A549 (cell line): ENCODE results near the gene TERB1. TPM values are rescaled to one million over a fixed set of nuclear protein-coding genes. Genes with fewer than 3 reads are reported as not detected.

Source experiments
- ATAC-seq, 2 experiments: fragments of 200-7000 bp in 1 of 2; fragments of >200 bp in 1 of 2; cut with Nextera tagmentation in 1 of 2; cut with Tn5 transposase in 1 of 2; 3 replicates each; pipeline versions ENCODE4 v1.8.0 to v1.9.1; 2018 to 2020; ENCODE audit warnings: mild to moderate bottlenecking in 1 of 2, moderate library complexity in 1 of 2
- CTCF ChIA-PET: fragments of 300-600 bp; sonication (Branson Sonifier 250); formaldehyde crosslinking; extraction: SDS; loops from one replicate; lab custom pipeline; 2021; ENCODE audit warnings: antibody characterized with exemption, inconsistent platforms; lab: Yijun Ruan, JAX
- POLR2A ChIA-PET: fragments of 350-600 bp; formaldehyde crosslinking; extraction: SDS; loops from one replicate; lab custom pipeline; 2021; ENCODE audit warnings: antibody characterized with exemption, inconsistent platforms; lab: Yijun Ruan, JAX
- DNase-seq, 2 experiments: peaks; one replicate each; pipeline versions ENCODE4 v3.0.0 to v3.0.0-alpha.2; 2011 to 2016; ENCODE audit warnings: low read depth in 1 of 2, low spot score in 1 of 2
- FAIRE-seq: peaks from 2 replicates; lab custom pipeline; 2011; peaks lifted over from hg19 to GRCh38; lab: Jason Lieb, UNC
- H3K27ac ChIP-seq, 2 experiments: fragments of >200 bp; sonication (Bioruptor Twin); formaldehyde crosslinking; 3 replicates each; pipeline ENCODE4 v1.5.1; 2016 to 2017
- H3K4me1 ChIP-seq: fragments of >200 bp; sonication (Bioruptor Twin); formaldehyde crosslinking; 3 replicates; pipeline ENCODE4 v1.6.1; 2016
- H3K4me2 ChIP-seq: fragments of >200 bp; sonication (Bioruptor Twin); formaldehyde crosslinking; 3 replicates; pipeline ENCODE4 v1.6.1; 2016
- H3K4me3 ChIP-seq: fragments of >200 bp; sonication (Bioruptor Twin); formaldehyde crosslinking; 3 replicates; pipeline ENCODE4 v1.5.1; 2016
- H3K9me3 ChIP-seq: fragments of >200 bp; sonication (Bioruptor Twin); formaldehyde crosslinking; 3 replicates; pipeline ENCODE4 v1.6.1; 2016
- ATOH8 ChIP-seq: fragments of 250-450 bp; sonication (Bioruptor Pico); IDR thresholded peaks from 2 replicates; pipeline ENCODE4 v1.5.0; 2020; ENCODE audit warnings: low read depth, mild to moderate bottlenecking, moderate library complexity
- BCL3 ChIP-seq: fragments of >200 bp; sonication (Bioruptor Twin); formaldehyde crosslinking; IDR thresholded peaks from 3 replicates; pipeline ENCODE4 v1.6.1; 2016
- CBX8 ChIP-seq: fragments of 200-600 bp; sonication (generic); IDR thresholded peaks from 2 replicates; pipeline ENCODE4 v1.6.1; 2016
- CHD2 ChIP-seq: fragments of 150-350 bp; IDR thresholded peaks from 2 replicates; pipeline ENCODE4 v1.6.1; 2014; ENCODE audit warnings: low read length; ENCODE audit not compliant: partially characterized antibody
- CTCF ChIP-seq: fragments of >200 bp; sonication (Bioruptor Twin); formaldehyde crosslinking; IDR thresholded peaks from 3 replicates; pipeline ENCODE4 v1.5.1; 2016
- GATA3 ChIP-seq: IDR thresholded peaks from 2 replicates; pipeline ENCODE4 v1.6.1; 2012; ENCODE audit warnings: borderline replicate concordance
- HES2 ChIP-seq: fragments of >200 bp; sonication (Bioruptor Twin); formaldehyde crosslinking; IDR thresholded peaks from 2 replicates; pipeline ENCODE4 v1.6.1; 2016
- HEYL ChIP-seq: fragments of 250-450 bp; sonication (Bioruptor Pico); IDR thresholded peaks from 2 replicates; pipeline ENCODE4 v1.8.0; 2021; ENCODE audit warnings: mild to moderate bottlenecking, moderate library complexity
- JUN ChIP-seq, 2 experiments: fragments of >200 bp; sonication (Bioruptor Twin); formaldehyde crosslinking; IDR thresholded peaks; 2 replicates in 1 of 2; 3 replicates in 1 of 2; pipeline ENCODE4 v1.6.1; 2016 to 2017
- MAFK ChIP-seq: fragments of 450-650 bp; IDR thresholded peaks from 2 replicates; pipeline ENCODE4 v1.6.1; 2014; ENCODE audit not compliant: partially characterized antibody
- MAZ ChIP-seq: fragments of 150-350 bp; IDR thresholded peaks from 2 replicates; pipeline ENCODE4 v1.6.1; 2014; ENCODE audit warnings: antibody characterized with exemption, low read depth, low read length, borderline replicate concordance
- NPAS2 ChIP-seq: fragments of 250-450 bp; sonication (Bioruptor Pico); IDR thresholded peaks from 2 replicates; pipeline ENCODE4 v1.8.0; 2022; ENCODE audit warnings: mild to moderate bottlenecking, moderate library complexity, borderline replicate concordance
- NR3C1 ChIP-seq: fragments of >200 bp; sonication (Bioruptor Twin); formaldehyde crosslinking; IDR thresholded peaks from 3 replicates; pipeline ENCODE4 v1.6.1; 2017
- PHF8 ChIP-seq: fragments of 200-600 bp; sonication (generic); IDR thresholded peaks from 2 replicates; pipeline ENCODE4 v1.6.1; 2016; ENCODE audit warnings: low read depth, mild to moderate bottlenecking, antibody characterized with exemption, moderate library complexity, borderline replicate concordance
- RAD21 ChIP-seq, 2 experiments: fragments of >200 bp in 1 of 2; sonication (Bioruptor Twin) in 1 of 2; formaldehyde crosslinking in 1 of 2; IDR thresholded peaks in 1 of 2; conservative IDR thresholded peaks in 1 of 2; 2 replicates in 1 of 2; 3 replicates in 1 of 2; pipeline ENCODE4 v1.6.1; 2012 to 2018; ENCODE audit warnings: inconsistent platforms in 1 of 2
- RARB ChIP-seq: fragments of 250-450 bp; sonication (Bioruptor Pico); IDR thresholded peaks from 2 replicates; pipeline ENCODE4 v1.8.0; 2021; ENCODE audit warnings: mild to moderate bottlenecking, moderate library complexity
- RFX5 ChIP-seq: fragments of 450-650 bp; IDR thresholded peaks from 2 replicates; pipeline ENCODE4 v1.7.1; 2014; ENCODE audit warnings: antibody characterized with exemption, mild to moderate bottlenecking, moderate library complexity
- SMC3 ChIP-seq: fragments of >200 bp; sonication (Bioruptor Twin); formaldehyde crosslinking; IDR thresholded peaks from 3 replicates; pipeline ENCODE4 v1.6.1; 2018; ENCODE audit warnings: inconsistent platforms
- SREBF2 ChIP-seq: fragments of 450-650 bp; IDR thresholded peaks from 2 replicates; pipeline ENCODE4 v1.6.1; 2014; ENCODE audit warnings: mild to moderate bottlenecking, moderate library complexity
- TFCP2L1 ChIP-seq: fragments of 250-450 bp; sonication (Bioruptor Pico); IDR thresholded peaks from 2 replicates; pipeline ENCODE4 v1.5.0; 2021; ENCODE audit warnings: mild to moderate bottlenecking
- TP53 ChIP-seq: fragments of 250-450 bp; sonication (Bioruptor Pico); IDR thresholded peaks from 2 replicates; pipeline ENCODE4 v1.5.0; 2021; ENCODE audit warnings: mild to moderate bottlenecking, moderate library complexity
- WGBS: methylation state at CpG from one replicate; pipeline ENCODE4 v1.1.6; 2017; ENCODE audit errors: missing lambda C conversion rate; 5-methylcytosine and 5-hydroxymethylcytosine counted together
- polyA plus RNA-seq, 4 experiments: library from polyadenylated mRNA; depleted of rRNA in 3 of 4; stranded (reverse); fragments of >200 nt; fragmentation: RNase III in 1 of 4; extraction: RNeasy Plus Mini Kit Qiagen cat#74134 plus additional on column Dnase treatment in 1 of 4; gene quantifications; 2 replicates in 3 of 4; 3 replicates in 1 of 4; pipeline ENCODE4 v1.2.3, GENCODE V29; 2011 to 2017

TERB1 gene
- polyA plus RNA-seq, 2 of the 4 experiments (the other 2 are of a cell fraction): 0.17 to 0.18 TPM

- H3K4me2 ChIP-seq: peak overlapping the region; percentile 72
- ChIA-PET CTCF (interaction anchor here (0.6 to 13.8 kb wide), 16 partner anchors 10 to 133 kb away, joined by 3 to 166 read pairs (median 4); partner anchors contain the start of gene DYNC1LI2), POLR2A (no interaction called here)
- ATAC-seq (peak; percentile 26 to 76; a peak in 3 of 6 replicates), DNase-seq (peak in 1 of 2 experiments; percentile 62), FAIRE-seq (no peak)
- H3K4me3 ChIP-seq: no peak overlapping the region
- TF ChIP-seq NPAS2 (no peak), TP53 (CRISPR knock-in tag) (no peak), JUN (IDR thresholded peaks at IDR 0.05) (no peak)
- WGBS: 38% methylated on average over 2 of the region's 2 CpGs
- H3K27ac ChIP-seq: peak overlapping the region; percentile 83 to 88
- peaks cover 43% of the 10 kb centered on the region for H3K4me1 ChIP-seq
- H3K9me3 ChIP-seq: no peaks in the 10 kb centered on the region
These were observed 60.9 kb downstream of the TERB1 start for GRCh38 chr16:66740533-66740932.

- whole genome bisulfite sequencing: 13% methylated on average over 2 of the region's 2 CpGs
- FAIRE-seq: no peak
- Histone ChIP-seq H3K4me2 (peak overlapping the region; percentile 72), H3K4me1 (peaks cover 43% of the 10 kb centered on the region), H3K9me3 (no peaks in the 10 kb centered on the region), H3K4me3 (no peak overlapping the region), H3K27ac (peak overlapping the region; percentile 83 to 88)
- peak; percentile 67 to 78; a peak in 4 of 6 replicates for ATAC-seq
- DNase-seq: peak; percentile 51 to 80
- ChIA-PET CTCF (interaction anchor here (0.6 to 13.8 kb wide), 15 partner anchors 11 to 132 kb away, joined by 3 to 166 read pairs (median 4); partner anchors contain the start of gene DYNC1LI2), POLR2A (no interaction called here)
- TF ChIP-seq CBX8 (no peak), SREBF2 (no peak), SMC3 (0 out of 3 replicates have a peak, but pooled peaks have one; percentile 23), CTCF (peak; percentile 63), HEYL (CRISPR knock-in tag) (no peak), RAD21 (conservative IDR thresholded peaks at IDR 0.05 in 1 of 2, IDR thresholded peaks at IDR 0.05 in 1 of 2) (peak in 1 of 2 experiments; percentile 18; a peak in 2 of 5 replicates)
These were observed 61.4 kb downstream of the TERB1 start for GRCh38 chr16:66740010-66740409.

GRCh38 chr16:66735891-66736290, 65.5 kb downstream of the TERB1 start:
- ChIA-PET CTCF (interaction anchor here (0.6 to 13.8 kb wide), 8 partner anchors 7 to 132 kb away, joined by 3 to 166 read pairs (median 7); partner anchors contain the start of genes CMTM4, DYNC1LI2 and NAE1), POLR2A (no interaction called here)
- peak overlapping the region; percentile 16; the same call in 2 of the 3 replicates for H3K4me2 ChIP-seq
- WGBS: 48% methylated on average over 4 of the region's 4 CpGs
- no peak overlapping the region for H3K4me3 ChIP-seq
- H3K9me3 ChIP-seq: no peaks in the 10 kb centered on the region
- peaks cover 24% of the 10 kb centered on the region for H3K4me1 ChIP-seq
- DNase-seq: no peak
- TF ChIP-seq MAFK (peak; percentile 67), RARB (CRISPR knock-in tag) (no peak), TFCP2L1 (CRISPR knock-in tag) (no peak), BCL3 (no peak)
- H3K27ac ChIP-seq: peak overlapping the region in 1 of 2 experiments; percentile 16; a peak in 2 of 6 replicates
- no peak for FAIRE-seq
- no peak for ATAC-seq

GRCh38 chr16:66731101-66731500, 70.3 kb downstream of the TERB1 start:
- H3K4me3 ChIP-seq: no peak overlapping the region
- ChIA-PET CTCF (interaction anchor here (1.0 to 7.2 kb wide), 7 partner anchors 10 to 142 kb away, joined by 3 to 166 read pairs (median 4); partner anchors contain the start of gene DYNC1LI2), POLR2A (no interaction called here)
- DNase-seq (no peak), ATAC-seq (no peak), FAIRE-seq (no peak)
- no peak overlapping the region for H3K4me2 ChIP-seq
- H3K4me1 ChIP-seq: peaks cover 4% of the 10 kb centered on the region; the same call in 2 of the 3 replicates
- no peak overlapping the region for H3K27ac ChIP-seq
- WGBS: 91% methylated on average over 7 of the region's 7 CpGs
- TF ChIP-seq RFX5 (no peak), CBX8 (no peak), NR3C1 (no peak), HEYL (CRISPR knock-in tag) (no peak), HES2 (no peak), ATOH8 (CRISPR knock-in tag) (no peak), PHF8 (no peak), SREBF2 (no peak), GATA3 (no peak), CTCF (no peak), CHD2 (no peak), MAZ (no peak)
- H3K9me3 ChIP-seq: no peaks in the 10 kb centered on the region
